Measurements from ENCODE around the gene RASIP1. TPM values are rescaled to one million over a fixed set of nuclear protein-coding genes. Genes with fewer than 3 reads are reported as not detected.

The RASIP1 gene
- total and polyA plus RNA-seq, 2 of the 8 experiments (the other 6 are each of a cell fraction or from before 2014, with no cell fraction given) = 9.3 to 11.4 TPM

DNA sequence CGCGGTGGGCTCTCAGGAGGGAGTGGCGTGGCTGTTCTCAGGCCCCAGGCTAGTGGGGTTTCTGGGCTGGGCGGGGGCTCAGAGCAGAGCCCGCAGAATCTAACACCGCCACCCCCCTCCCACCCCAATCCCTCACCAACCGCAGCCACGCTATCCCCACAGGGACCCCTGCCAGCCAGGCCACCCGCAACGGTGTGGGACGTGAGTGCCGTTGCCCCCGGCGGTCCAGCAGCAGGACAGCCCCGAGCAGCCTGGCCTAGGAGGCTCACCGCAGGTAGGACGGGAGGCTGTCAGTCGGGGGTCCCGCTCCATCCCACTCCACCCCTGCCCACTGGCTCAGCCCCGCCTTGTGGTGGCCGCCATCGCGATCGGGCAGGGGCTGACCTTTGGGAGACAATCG, 67.4 kb downstream of the RASIP1 start, which contains the start of gene NTN5 (continued):
- TF ChIP-seq, protein P1, sequence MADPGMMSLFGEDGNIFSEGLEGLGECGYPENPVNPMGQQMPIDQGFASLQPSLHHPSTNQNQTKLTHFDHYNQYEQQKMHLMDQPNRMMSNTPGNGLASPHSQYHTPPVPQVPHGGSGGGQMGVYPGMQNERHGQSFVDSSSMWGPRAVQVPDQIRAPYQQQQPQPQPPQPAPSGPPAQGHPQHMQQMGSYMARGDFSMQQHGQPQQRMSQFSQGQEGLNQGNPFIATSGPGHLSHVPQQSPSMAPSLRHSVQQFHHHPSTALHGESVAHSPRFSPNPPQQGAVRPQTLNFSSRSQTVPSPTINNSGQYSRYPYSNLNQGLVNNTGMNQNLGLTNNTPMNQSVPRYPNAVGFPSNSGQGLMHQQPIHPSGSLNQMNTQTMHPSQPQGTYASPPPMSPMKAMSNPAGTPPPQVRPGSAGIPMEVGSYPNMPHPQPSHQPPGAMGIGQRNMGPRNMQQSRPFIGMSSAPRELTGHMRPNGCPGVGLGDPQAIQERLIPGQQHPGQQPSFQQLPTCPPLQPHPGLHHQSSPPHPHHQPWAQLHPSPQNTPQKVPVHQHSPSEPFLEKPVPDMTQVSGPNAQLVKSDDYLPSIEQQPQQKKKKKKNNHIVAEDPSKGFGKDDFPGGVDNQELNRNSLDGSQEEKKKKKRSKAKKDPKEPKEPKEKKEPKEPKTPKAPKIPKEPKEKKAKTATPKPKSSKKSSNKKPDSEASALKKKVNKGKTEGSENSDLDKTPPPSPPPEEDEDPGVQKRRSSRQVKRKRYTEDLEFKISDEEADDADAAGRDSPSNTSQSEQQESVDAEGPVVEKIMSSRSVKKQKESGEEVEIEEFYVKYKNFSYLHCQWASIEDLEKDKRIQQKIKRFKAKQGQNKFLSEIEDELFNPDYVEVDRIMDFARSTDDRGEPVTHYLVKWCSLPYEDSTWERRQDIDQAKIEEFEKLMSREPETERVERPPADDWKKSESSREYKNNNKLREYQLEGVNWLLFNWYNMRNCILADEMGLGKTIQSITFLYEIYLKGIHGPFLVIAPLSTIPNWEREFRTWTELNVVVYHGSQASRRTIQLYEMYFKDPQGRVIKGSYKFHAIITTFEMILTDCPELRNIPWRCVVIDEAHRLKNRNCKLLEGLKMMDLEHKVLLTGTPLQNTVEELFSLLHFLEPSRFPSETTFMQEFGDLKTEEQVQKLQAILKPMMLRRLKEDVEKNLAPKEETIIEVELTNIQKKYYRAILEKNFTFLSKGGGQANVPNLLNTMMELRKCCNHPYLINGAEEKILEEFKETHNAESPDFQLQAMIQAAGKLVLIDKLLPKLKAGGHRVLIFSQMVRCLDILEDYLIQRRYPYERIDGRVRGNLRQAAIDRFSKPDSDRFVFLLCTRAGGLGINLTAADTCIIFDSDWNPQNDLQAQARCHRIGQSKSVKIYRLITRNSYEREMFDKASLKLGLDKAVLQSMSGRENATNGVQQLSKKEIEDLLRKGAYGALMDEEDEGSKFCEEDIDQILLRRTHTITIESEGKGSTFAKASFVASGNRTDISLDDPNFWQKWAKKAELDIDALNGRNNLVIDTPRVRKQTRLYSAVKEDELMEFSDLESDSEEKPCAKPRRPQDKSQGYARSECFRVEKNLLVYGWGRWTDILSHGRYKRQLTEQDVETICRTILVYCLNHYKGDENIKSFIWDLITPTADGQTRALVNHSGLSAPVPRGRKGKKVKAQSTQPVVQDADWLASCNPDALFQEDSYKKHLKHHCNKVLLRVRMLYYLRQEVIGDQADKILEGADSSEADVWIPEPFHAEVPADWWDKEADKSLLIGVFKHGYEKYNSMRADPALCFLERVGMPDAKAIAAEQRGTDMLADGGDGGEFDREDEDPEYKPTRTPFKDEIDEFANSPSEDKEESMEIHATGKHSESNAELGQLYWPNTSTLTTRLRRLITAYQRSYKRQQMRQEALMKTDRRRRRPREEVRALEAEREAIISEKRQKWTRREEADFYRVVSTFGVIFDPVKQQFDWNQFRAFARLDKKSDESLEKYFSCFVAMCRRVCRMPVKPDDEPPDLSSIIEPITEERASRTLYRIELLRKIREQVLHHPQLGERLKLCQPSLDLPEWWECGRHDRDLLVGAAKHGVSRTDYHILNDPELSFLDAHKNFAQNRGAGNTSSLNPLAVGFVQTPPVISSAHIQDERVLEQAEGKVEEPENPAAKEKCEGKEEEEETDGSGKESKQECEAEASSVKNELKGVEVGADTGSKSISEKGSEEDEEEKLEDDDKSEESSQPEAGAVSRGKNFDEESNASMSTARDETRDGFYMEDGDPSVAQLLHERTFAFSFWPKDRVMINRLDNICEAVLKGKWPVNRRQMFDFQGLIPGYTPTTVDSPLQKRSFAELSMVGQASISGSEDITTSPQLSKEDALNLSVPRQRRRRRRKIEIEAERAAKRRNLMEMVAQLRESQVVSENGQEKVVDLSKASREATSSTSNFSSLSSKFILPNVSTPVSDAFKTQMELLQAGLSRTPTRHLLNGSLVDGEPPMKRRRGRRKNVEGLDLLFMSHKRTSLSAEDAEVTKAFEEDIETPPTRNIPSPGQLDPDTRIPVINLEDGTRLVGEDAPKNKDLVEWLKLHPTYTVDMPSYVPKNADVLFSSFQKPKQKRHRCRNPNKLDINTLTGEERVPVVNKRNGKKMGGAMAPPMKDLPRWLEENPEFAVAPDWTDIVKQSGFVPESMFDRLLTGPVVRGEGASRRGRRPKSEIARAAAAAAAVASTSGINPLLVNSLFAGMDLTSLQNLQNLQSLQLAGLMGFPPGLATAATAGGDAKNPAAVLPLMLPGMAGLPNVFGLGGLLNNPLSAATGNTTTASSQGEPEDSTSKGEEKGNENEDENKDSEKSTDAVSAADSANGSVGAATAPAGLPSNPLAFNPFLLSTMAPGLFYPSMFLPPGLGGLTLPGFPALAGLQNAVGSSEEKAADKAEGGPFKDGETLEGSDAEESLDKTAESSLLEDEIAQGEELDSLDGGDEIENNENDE (IDR thresholded peaks at IDR 0.05; ENCODE audit: insufficient replicate concordance, low read length) = no peak
- TF ChIP-seq POLR2A (IDR thresholded peaks at IDR 0.05; ENCODE audit: control extremely low read depth in 1 of 2, low read depth in 2 of 2, low read length in 2 of 2) (no peak), RAD21 (IDR thresholded peaks at IDR 0.05 in 1 of 2, conservative IDR thresholded peaks at IDR 0.05 in 1 of 2; ENCODE audit: low read depth in 2 of 2, low read length in 2 of 2) (no peak), SIRT6 (IDR thresholded peaks at IDR 0.05; ENCODE audit: low read length) (no peak), KDM1A (IDR thresholded peaks at IDR 0.05; ENCODE audit: borderline replicate concordance, low read length) (no peak), CEBPB (IDR thresholded peaks at IDR 0.05; ENCODE audit: low read depth, low read length) (no peak), POU5F1 (IDR thresholded peaks at IDR 0.05; ENCODE audit: low read depth, low read length) (no peak), SP4 (IDR thresholded peaks at IDR 0.05; ENCODE audit: low read length) (no peak), HDAC2 (IDR thresholded peaks at IDR 0.05; ENCODE audit: borderline replicate concordance in 1 of 2, low read depth in 2 of 2, low read length in 2 of 2) (no peak), NRF1 (IDR thresholded peaks at IDR 0.05; ENCODE audit: low read depth, low read length) (no peak), YY1 (IDR thresholded peaks at IDR 0.05; ENCODE audit: low read depth, low read length) (no peak)

Data from H1 (cell line).